HepG2 (cell line): ENCODE measurements around the gene CLEC20A. TPM values are rescaled to one million over a fixed set of nuclear protein-coding genes. Genes with fewer than 3 reads are reported as not detected.

ENCODE experiments used
- ATAC-seq: fragments of 200-7000 bp; cut with Tn5 transposase; 3 replicates; pipeline ENCODE4 v1.9.1; 2020; ENCODE audit warnings: mild to moderate bottlenecking, moderate library complexity
- BruUV-seq: library from RNA; stranded (reverse); fragments of 400-500 nt; replicated peaks from 2 replicates; lab custom pipeline; 2021; lab: Mats Ljungman, UMichigan
- CTCF ChIA-PET: fragments of 300-600 bp; formaldehyde crosslinking; extraction: SDS; loops from one replicate; lab custom pipeline; 2021; ENCODE audit warnings: low total read pairs, inconsistent platforms, low intra/inter-chr PET ratio; lab: Yijun Ruan, JAX
- POLR2A ChIA-PET: fragments of 350-600 bp; sonication (Branson Sonifier 250); formaldehyde crosslinking; loops from one replicate; lab custom pipeline; 2020; ENCODE audit warnings: antibody characterized with exemption, inconsistent platforms; lab: Yijun Ruan, JAX
- DNase-seq: peaks from one replicate; pipeline ENCODE4 v3.0.0-alpha.2; 2015; ENCODE audit warnings: low spot score
- FAIRE-seq: peaks from 3 replicates; lab custom pipeline; 2011; peaks lifted over from hg19 to GRCh38; lab: Jason Lieb, UNC
- H2AFZ ChIP-seq: one replicate; pipeline ENCODE4 v1.6.1; 2011; ENCODE audit warnings: low read length, inconsistent platforms
- H3K27ac ChIP-seq: fragments of 300-600 bp; 3 replicates; pipeline ENCODE4 v1.8.0; 2011; ENCODE audit warnings: mixed run types, mild to moderate bottlenecking, mixed read lengths, low read length, inconsistent platforms; ENCODE audit not compliant: insufficient read depth; ENCODE audit errors: extremely low read length
- H3K27me3 ChIP-seq, 2 experiments: fragments of 200-600 bp in 1 of 2; 2 replicates in 1 of 2; 3 replicates in 1 of 2; pipeline versions ENCODE4 v1.6.0 to v1.8.0; 2011; ENCODE audit warnings: low read length in 2 of 2, mild to moderate bottlenecking in 2 of 2, moderate library complexity in 2 of 2, inconsistent platforms in 1 of 2; ENCODE audit not compliant: insufficient read depth in 2 of 2, control insufficient read depth in 1 of 2
- H3K36me3 ChIP-seq, 2 experiments: fragments of 200-600 bp in 1 of 2; replicated peaks in 1 of 2; 2 replicates in 1 of 2; 3 replicates in 1 of 2; pipeline versions ENCODE4 v1.5.1 to v1.8.0; 2011; ENCODE audit warnings: low read length in 2 of 2, inconsistent platforms in 1 of 2; ENCODE audit not compliant: insufficient read depth in 2 of 2, control insufficient read depth in 1 of 2
- H3K4me1 ChIP-seq: 2 replicates; pipeline ENCODE4 v1.5.1; 2012; ENCODE audit warnings: low read length, inconsistent platforms; ENCODE audit not compliant: insufficient read depth
- H3K4me2 ChIP-seq: 2 replicates; pipeline ENCODE4 v1.6.0; 2011; ENCODE audit warnings: low read depth, low read length, inconsistent platforms
- H3K4me3 ChIP-seq, 3 experiments: fragments of 200-600 bp in 1 of 3; sonication (generic), shearing (Covaris generic) in 1 of 3; replicated peaks in 1 of 3; 2 replicates each; pipeline ENCODE4 v1.5.1; 2011 to 2016; ENCODE audit warnings: low read length in 3 of 3, inconsistent platforms in 2 of 3, low read depth in 2 of 3, mild to moderate bottlenecking in 2 of 3, control low read depth in 1 of 3, mixed read lengths in 1 of 3; ENCODE audit not compliant: insufficient read depth in 1 of 3
- H3K79me2 ChIP-seq: one replicate; pipeline ENCODE4 v1.6.1; 2011; ENCODE audit warnings: low read length, inconsistent platforms; ENCODE audit not compliant: insufficient read depth
- H3K9ac ChIP-seq: 2 replicates; pipeline ENCODE4 v1.6.0; 2011; ENCODE audit warnings: mild to moderate bottlenecking, low read depth, low read length, inconsistent platforms; ENCODE audit not compliant: insufficient read depth
- H3K9me3 ChIP-seq: 2 replicates; pipeline ENCODE4 v1.5.1; 2012; ENCODE audit warnings: mild to moderate bottlenecking, low read length
- H4K20me1 ChIP-seq: 2 replicates; pipeline ENCODE4 v1.6.0; 2011; ENCODE audit warnings: inconsistent platforms, mild to moderate bottlenecking, low read length, moderate library complexity; ENCODE audit not compliant: insufficient read depth
- BRD4 ChIP-seq: sonication (generic); formaldehyde crosslinking; IDR thresholded peaks from 2 replicates; pipeline ENCODE4 v1.4.0; 2020; ENCODE audit warnings: missing genetic modification reagents
- CENPX ChIP-seq: sonication (generic); formaldehyde crosslinking; IDR thresholded peaks from 2 replicates; pipeline ENCODE4 v1.9.0; 2021; ENCODE audit warnings: mild to moderate bottlenecking, missing genetic modification reagents, moderate library complexity
- DPF2 ChIP-seq: sonication (generic); formaldehyde crosslinking; IDR thresholded peaks from 2 replicates; pipeline ENCODE4 v1.4.0; 2020; ENCODE audit warnings: mild to moderate bottlenecking, low read depth, missing genetic modification reagents, borderline replicate concordance
- HNRNPL ChIP-seq: fragments of 200-400 bp; formaldehyde crosslinking; IDR thresholded peaks from 2 replicates; pipeline ENCODE4 v1.6.1; 2017; ENCODE audit warnings: mild to moderate bottlenecking, low read depth, low read length
- MAF1 ChIP-seq: sonication (generic); formaldehyde crosslinking; IDR thresholded peaks from 2 replicates; pipeline ENCODE4 v1.5.0; 2020; ENCODE audit warnings: missing genetic modification reagents, borderline replicate concordance
- NFKBIZ ChIP-seq: IDR thresholded peaks from 2 replicates; pipeline ENCODE4 v1.6.1; 2018; ENCODE audit warnings: missing genetic modification reagents, missing compliant biosample characterization
- SAFB2 ChIP-seq: sonication (generic); formaldehyde crosslinking; IDR thresholded peaks from 2 replicates; pipeline ENCODE4 v1.5.1; 2020; ENCODE audit warnings: missing genetic modification reagents, low read depth, mild to moderate bottlenecking, borderline replicate concordance
- SP1 ChIP-seq, 2 experiments: fragments of 450-650 bp in 1 of 2; sonication (generic) in 1 of 2; formaldehyde crosslinking in 1 of 2; IDR thresholded peaks; 2 replicates each; pipeline versions ENCODE4 v1.4.0 to v1.6.1; 2016 to 2020; ENCODE audit warnings: missing genetic modification reagents in 1 of 2
- ZNF530 ChIP-seq: sonication (generic); formaldehyde crosslinking; IDR thresholded peaks from 2 replicates; pipeline ENCODE4 v1.5.0; 2020; ENCODE audit warnings: low read depth, mild to moderate bottlenecking, missing genetic modification reagents
- ZNF572 ChIP-seq: sonication (generic); formaldehyde crosslinking; IDR thresholded peaks from 2 replicates; pipeline ENCODE4 v1.5.1; 2020; ENCODE audit warnings: mild to moderate bottlenecking, missing genetic modification reagents
- ZNF619 ChIP-seq: sonication (generic); formaldehyde crosslinking; IDR thresholded peaks from 2 replicates; pipeline ENCODE4 v1.4.0; 2020; ENCODE audit warnings: mild to moderate bottlenecking, missing genetic modification reagents
- WGBS: methylation state at CpG from one replicate; pipeline ENCODE4 v1.1.6; 2017; ENCODE audit warnings: low lambda C conversion rate; 5-methylcytosine and 5-hydroxymethylcytosine counted together
- in situ Hi-C: cut with HindIII; loops from 2 replicates; pipeline ENCODE4 v1.10.0; 2017; ENCODE audit warnings: low pct_unique_long_range_greater_than_20kb; ENCODE audit not compliant: extremely low pct_ligation_motif_present
- intact Hi-C: fragments of 100-400 bp; cut with micrococcal nuclease; formaldehyde crosslinking; loops from one replicate; pipeline ENCODE4 v1.10.0; 2022; ENCODE audit not compliant: unreplicated experiment
- polyA plus RNA-seq, 8 experiments: library from polyadenylated mRNA; depleted of rRNA in 3 of 8; stranded (reverse) in 7 of 8; unstranded in 1 of 8; fragments of >200 nt; fragmentation: Illumina TruSeq in 4 of 8; extraction: Trizol in 4 of 8; gene quantifications; 2 replicates each; pipeline versions ENCODE4 v1.2.1 to v1.2.3, GENCODE V29; 2011 to 2016; ENCODE audit warnings: low read depth in 4 of 8, missing spikeins in 1 of 8, mixed read lengths in 1 of 8; ENCODE audit not compliant: insufficient read depth in 1 of 8
- total RNA-seq, 5 experiments: library from RNA; depleted of rRNA; stranded (reverse); fragments of >200 nt; fragmentation: Illumina TruSeq; extraction: Trizol; gene quantifications; 2 replicates each; pipeline ENCODE4 v1.2.3, GENCODE V29; 2016; ENCODE audit warnings: low read depth in 1 of 5
- TF ChIP-seq, protein P1 (sequence below): sonication (generic); formaldehyde crosslinking; conservative IDR thresholded peaks from 2 replicates; pipeline ENCODE4 v1.4.0; 2020; ENCODE audit warnings: missing genetic modification reagents
- TF ChIP-seq, protein P2 (sequence below): sonication (generic); formaldehyde crosslinking; IDR thresholded peaks from 2 replicates; pipeline ENCODE4 v1.5.1; 2020; ENCODE audit warnings: missing genetic modification reagents, mild to moderate bottlenecking, borderline replicate concordance

The CLEC20A gene
- total and polyA plus RNA-seq, 2 of the 13 experiments (the other 11 are each of a cell fraction or from before 2014, with no cell fraction given), result not detected

DNA sequence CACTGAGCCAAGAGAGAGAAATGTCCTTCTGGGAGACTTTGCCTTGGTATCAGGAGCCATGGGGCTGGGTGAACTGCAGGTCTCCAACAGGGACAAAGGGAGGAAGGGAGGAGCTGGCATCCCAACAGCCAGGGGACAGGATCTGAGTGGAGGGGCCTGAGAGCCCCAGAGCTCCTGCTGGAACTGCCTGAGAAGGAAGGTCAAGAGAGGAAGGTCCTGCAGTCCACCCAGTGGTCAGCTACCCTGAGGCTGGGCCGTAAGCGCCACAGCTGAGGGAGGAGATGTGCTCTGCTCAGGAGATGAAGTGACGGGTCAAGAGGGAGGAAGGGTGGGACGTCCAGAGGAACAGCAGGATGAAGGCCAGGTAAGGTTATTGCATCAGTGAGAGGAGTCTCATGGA is 7.5 kb upstream of the CLEC20A start:
- 44% methylated on average over 4 of the region's 4 CpGs for WGBS
- ATAC-seq (no peak), DNase-seq (no peak), FAIRE-seq (no peak)
- Histone ChIP-seq H3K9me3 (no peaks in the 10 kb centered on the region), H3K27me3 (no peaks in the 10 kb centered on the region; a peak in 1 of 5 replicates), H3K4me1 (peaks cover 16% of the 10 kb centered on the region; the same call in 1 of the 2 replicates), H3K4me3 (no peak overlapping the region), H3K36me3 (no peaks in the 10 kb centered on the region), H3K27ac (no peak overlapping the region), H4K20me1 (no peaks in the 10 kb centered on the region), H3K79me2 (no peaks in the 10 kb centered on the region), H3K4me2 (no peak overlapping the region), H2AFZ (no peak overlapping the region), H3K9ac (no peak overlapping the region)
- BruUV-seq, result no TSS peak
- CTCF ChIA-PET, result no interaction called here
- POLR2A ChIA-PET, result interaction anchor here (1.0 kb wide), 1 partner anchor 12 kb away, joined by 3 read pairs; no protein-coding TSS in a partner anchor
- TF ChIP-seq CENPX (no peak), ZNF530 (CRISPR knock-in tag) (no peak), MAF1 (CRISPR knock-in tag) (no peak), DPF2 (CRISPR knock-in tag) (no peak), ZNF572 (CRISPR knock-in tag) (no peak), HNRNPL (no peak), ZNF619 (no peak), BRD4 (CRISPR knock-in tag) (no peak), NFKBIZ (no peak), SAFB2 (no peak), SP1 (IDR thresholded peaks at IDR 0.05) (no peak), SP1 (CRISPR knock-in tag; IDR thresholded peaks at IDR 0.05) (no peak)
- TF ChIP-seq, protein P1, sequence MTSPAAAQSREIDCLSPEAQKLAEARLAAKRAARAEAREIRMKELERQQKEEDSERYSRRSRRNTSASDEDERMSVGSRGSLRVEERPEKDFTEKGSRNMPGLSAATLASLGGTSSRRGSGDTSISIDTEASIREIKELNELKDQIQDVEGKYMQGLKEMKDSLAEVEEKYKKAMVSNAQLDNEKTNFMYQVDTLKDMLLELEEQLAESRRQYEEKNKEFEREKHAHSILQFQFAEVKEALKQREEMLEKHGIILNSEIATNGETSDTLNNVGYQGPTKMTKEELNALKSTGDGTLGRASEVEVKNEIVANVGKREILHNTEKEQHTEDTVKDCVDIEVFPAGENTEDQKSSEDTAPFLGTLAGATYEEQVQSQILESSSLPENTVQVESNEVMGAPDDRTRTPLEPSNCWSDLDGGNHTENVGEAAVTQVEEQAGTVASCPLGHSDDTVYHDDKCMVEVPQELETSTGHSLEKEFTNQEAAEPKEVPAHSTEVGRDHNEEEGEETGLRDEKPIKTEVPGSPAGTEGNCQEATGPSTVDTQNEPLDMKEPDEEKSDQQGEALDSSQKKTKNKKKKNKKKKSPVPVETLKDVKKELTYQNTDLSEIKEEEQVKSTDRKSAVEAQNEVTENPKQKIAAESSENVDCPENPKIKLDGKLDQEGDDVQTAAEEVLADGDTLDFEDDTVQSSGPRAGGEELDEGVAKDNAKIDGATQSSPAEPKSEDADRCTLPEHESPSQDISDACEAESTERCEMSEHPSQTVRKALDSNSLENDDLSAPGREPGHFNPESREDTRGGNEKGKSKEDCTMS (CRISPR knock-in tag), result no peak
- TF ChIP-seq, protein P2, sequence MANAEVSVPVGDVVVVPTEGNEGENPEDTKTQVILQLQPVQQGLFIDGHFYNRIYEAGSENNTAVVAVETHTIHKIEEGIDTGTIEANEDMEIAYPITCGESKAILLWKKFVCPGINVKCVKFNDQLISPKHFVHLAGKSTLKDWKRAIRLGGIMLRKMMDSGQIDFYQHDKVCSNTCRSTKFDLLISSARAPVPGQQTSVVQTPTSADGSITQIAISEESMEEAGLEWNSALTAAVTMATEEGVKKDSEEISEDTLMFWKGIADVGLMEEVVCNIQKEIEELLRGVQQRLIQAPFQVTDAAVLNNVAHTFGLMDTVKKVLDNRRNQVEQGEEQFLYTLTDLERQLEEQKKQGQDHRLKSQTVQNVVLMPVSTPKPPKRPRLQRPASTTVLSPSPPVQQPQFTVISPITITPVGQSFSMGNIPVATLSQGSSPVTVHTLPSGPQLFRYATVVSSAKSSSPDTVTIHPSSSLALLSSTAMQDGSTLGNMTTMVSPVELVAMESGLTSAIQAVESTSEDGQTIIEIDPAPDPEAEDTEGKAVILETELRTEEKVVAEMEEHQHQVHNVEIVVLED, result no peak
- in situ Hi-C loops, result loop anchor here (10.0 kb wide), 1 partner anchor 209 kb away; no protein-coding TSS in a partner anchor
- intact Hi-C loops, result no loop called here
